Hepatocyte (in vitro differentiated cells): ENCODE data around the gene DPYD.

Source experiments
- EZH2 ChIP-seq: fragments of 200-600 bp; sonication (generic); IDR thresholded peaks from 2 replicates; pipeline ENCODE4 v1.6.1; 2016; ENCODE audit warnings: antibody characterized with exemption, mild to moderate bottlenecking, borderline replicate concordance
- TF ChIP-seq, protein P1 (sequence below): fragments of 200-600 bp; sonication (generic); IDR thresholded peaks from 2 replicates; pipeline ENCODE4 v1.5.1; 2016; ENCODE audit warnings: antibody characterized with exemption, mild to moderate bottlenecking; ENCODE audit not compliant: poor library complexity

DNA sequence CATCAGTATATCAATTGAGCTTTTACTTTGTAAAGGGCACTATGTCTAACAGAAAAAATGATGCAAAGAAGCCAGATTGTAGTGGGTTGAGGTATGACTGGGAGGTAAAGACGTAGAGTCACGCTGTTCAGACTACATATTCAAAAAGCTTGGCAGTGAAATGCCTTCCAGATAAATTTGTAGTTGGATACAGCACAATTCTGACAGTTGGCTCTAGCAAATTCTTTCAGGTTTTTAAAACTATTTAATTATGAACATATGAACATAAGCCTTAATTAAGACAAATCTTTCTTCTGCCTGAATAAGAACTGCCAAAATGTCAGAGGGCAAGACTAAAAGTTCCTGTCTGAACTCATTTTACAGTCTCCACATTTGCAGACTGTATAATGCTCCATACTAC, 118.8 kb downstream of the DPYD start:
- TF ChIP-seq, protein P1, sequence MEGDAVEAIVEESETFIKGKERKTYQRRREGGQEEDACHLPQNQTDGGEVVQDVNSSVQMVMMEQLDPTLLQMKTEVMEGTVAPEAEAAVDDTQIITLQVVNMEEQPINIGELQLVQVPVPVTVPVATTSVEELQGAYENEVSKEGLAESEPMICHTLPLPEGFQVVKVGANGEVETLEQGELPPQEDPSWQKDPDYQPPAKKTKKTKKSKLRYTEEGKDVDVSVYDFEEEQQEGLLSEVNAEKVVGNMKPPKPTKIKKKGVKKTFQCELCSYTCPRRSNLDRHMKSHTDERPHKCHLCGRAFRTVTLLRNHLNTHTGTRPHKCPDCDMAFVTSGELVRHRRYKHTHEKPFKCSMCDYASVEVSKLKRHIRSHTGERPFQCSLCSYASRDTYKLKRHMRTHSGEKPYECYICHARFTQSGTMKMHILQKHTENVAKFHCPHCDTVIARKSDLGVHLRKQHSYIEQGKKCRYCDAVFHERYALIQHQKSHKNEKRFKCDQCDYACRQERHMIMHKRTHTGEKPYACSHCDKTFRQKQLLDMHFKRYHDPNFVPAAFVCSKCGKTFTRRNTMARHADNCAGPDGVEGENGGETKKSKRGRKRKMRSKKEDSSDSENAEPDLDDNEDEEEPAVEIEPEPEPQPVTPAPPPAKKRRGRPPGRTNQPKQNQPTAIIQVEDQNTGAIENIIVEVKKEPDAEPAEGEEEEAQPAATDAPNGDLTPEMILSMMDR, result no peak
- no peak for TF ChIP-seq EZH2
